Stimulated activated CD8-positive, alpha-beta memory T cell treated with anti-CD3 and anti-CD28 coated beads, Interleukin-4, amount 100 ng/mL, for 4 hours (primary cell): ENCODE results near the gene HORMAD1.
"Not testable (repeated sequence)": the region's sequence is repeated elsewhere in the genome, so short reads cannot be mapped to it uniquely, and the experiment has no call there.

Experiments
- DNase-seq, 2 donors: peaks; one replicate each; pipeline ENCODE4 v3.0.0-alpha.2; 2020; ENCODE audit warnings: low read depth in 2 of 2, low spot score in 1 of 2

Gene HORMAD1

GRCh38 chr1:150696995-150697927 is 23.4 kb downstream of the HORMAD1 start, which contains the start of gene GOLPH3L:
Gene GOLPH3L, minus strand, starts transcription at chr1:150697154. Its CDS starts 2,316 bp downstream, at chr1:150694838.
- peak; percentile 67 to 78 for DNase-seq

- no peak for DNase-seq
Measured at GRCh38 chr1:150696590-150696989, 24.1 kb downstream of the HORMAD1 start.

GRCh38 chr1:150696162-150696561 is 24.5 kb downstream of the HORMAD1 start:
- no peak for DNase-seq

- DNase-seq = no peak
Measured at GRCh38 chr1:150695561-150695960, 25.1 kb downstream of the HORMAD1 start.

- no peak for DNase-seq
Measured at GRCh38 chr1:150692720-150693119, 28.0 kb downstream of the HORMAD1 start.

GRCh38 chr1:150688763-150689162 is 31.9 kb downstream of the HORMAD1 start:
- no peak for DNase-seq

- DNase-seq = no peak
Measured at GRCh38 chr1:150686275-150686674, 34.4 kb downstream of the HORMAD1 start.

GRCh38 chr1:150683914-150684313 is 36.8 kb downstream of the HORMAD1 start:
- no peak for DNase-seq

- DNase-seq = no peak
Measured at GRCh38 chr1:150678988-150679387, 41.7 kb downstream of the HORMAD1 start.

- DNase-seq = no peak
Measured at GRCh38 chr1:150674881-150675280, 45.8 kb downstream of the HORMAD1 start.

GRCh38 chr1:150663321-150663720 is 57.4 kb downstream of the HORMAD1 start:
- no peak for DNase-seq

- no peak for DNase-seq
Measured at GRCh38 chr1:150662811-150663210, 57.9 kb downstream of the HORMAD1 start.

GRCh38 chr1:150661156-150661555 is 59.5 kb downstream of the HORMAD1 start:
- no peak for DNase-seq

- DNase-seq = no peak
Measured at GRCh38 chr1:150660584-150660983, 60.1 kb downstream of the HORMAD1 start.

GRCh38 chr1:150657064-150657463 is 63.6 kb downstream of the HORMAD1 start:
- not testable (repeated sequence) for DNase-seq

GRCh38 chr1:150654635-150655034 is 66.1 kb downstream of the HORMAD1 start:
- not testable (repeated sequence) for DNase-seq

- DNase-seq = no peak
Measured at GRCh38 chr1:150650193-150650592, 70.5 kb downstream of the HORMAD1 start.

GRCh38 chr1:150649441-150650075 is 71.1 kb downstream of the HORMAD1 start:
- DNase-seq = no peak
